COLO829 (cell line): Measurements from ENCODE around the gene OXGR1.
"Not testable (repeated sequence)": the region's sequence is repeated elsewhere in the genome, so short reads cannot be mapped to it uniquely, and the experiment has no call there.

ENCODE experiments used
- DNase-seq: peaks from one replicate; pipeline ENCODE4 v3.0.0; 2012; ENCODE audit warnings: low spot score

The OXGR1 gene

GRCh38 chr13:97005625-97006262, 11.5 kb upstream of the OXGR1 start:
- DNase-seq, result no peak

DNA sequence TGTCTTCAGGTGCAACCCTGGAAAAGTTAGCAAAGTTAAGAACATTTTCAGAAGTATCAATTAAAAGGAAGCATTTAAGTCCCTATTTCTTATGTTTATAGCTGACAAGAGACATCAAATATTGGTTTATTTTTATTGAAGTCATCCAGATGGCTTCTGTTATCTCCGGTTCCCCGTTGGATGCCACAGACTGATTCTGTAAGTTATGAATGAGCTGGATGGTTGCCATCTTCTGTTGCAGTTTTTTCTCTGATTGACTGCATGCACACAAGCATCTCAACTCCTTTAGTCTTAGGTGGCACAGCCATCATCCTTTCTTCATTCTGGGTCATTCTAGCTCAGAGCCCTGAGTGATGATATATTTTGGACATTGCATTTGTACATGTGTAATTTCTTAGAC, 10.6 kb upstream of the OXGR1 start:
- DNase-seq, result no peak

GRCh38 chr13:97004096-97004876, 10.0 kb upstream of the OXGR1 start:
- peak; percentile 78 for DNase-seq

GRCh38 chr13:97003071-97003470, 8.8 kb upstream of the OXGR1 start:
- DNase-seq, result no peak

DNA sequence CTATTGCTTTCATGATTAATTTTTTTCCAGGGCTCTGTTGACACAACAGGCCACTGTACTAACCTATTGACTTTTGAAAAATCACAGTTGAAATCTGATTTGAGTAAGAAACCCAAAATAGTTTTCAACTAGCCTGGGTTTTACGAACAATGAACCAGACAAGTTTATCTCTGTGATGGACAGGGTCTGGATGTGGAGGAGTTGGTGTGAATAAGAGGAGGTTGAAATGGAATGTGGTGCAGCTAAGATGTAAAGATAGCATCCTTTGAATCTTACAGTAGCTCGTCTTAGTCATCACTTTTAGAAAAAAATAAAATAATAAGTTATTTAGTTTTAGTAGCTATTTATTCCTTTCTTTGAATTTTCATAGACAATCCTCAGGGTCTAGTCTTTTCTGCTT, 8.3 kb upstream of the OXGR1 start:
- DNase-seq, result no peak

GRCh38 chr13:97001636-97002035, 7.4 kb upstream of the OXGR1 start:
- no peak for DNase-seq

DNA sequence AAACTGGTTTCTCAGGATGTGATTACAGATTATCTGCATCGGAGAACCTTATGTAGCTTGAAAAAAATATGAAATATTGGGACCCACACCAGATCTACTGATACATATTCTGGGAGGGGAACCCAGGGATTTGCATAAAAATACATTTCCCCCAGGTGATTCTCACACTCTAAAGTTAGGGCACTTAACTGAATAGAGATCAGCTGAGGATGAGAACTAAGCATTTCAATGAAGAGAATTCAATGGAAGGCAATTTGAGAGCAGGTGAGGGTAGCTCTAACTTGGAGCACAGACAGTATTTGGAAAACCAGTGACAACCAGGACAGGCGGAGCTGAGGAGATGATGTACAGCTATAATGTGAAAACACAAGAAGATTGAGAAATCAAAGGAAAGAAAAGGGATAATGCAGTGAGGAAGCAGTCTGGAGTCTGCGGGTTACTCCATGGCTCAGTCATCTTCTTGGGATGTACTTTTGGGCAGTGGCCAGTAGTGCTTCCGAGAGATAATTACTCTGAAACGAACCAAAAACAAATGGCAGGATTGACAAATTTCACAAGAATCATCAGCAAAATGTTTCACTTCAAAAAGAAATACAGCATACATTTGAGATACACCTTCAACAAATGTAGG, 6.1 kb upstream of the OXGR1 start:
- no peak for DNase-seq

GRCh38 chr13:96999091-96999490, 4.8 kb upstream of the OXGR1 start:
- DNase-seq, result no peak

DNA sequence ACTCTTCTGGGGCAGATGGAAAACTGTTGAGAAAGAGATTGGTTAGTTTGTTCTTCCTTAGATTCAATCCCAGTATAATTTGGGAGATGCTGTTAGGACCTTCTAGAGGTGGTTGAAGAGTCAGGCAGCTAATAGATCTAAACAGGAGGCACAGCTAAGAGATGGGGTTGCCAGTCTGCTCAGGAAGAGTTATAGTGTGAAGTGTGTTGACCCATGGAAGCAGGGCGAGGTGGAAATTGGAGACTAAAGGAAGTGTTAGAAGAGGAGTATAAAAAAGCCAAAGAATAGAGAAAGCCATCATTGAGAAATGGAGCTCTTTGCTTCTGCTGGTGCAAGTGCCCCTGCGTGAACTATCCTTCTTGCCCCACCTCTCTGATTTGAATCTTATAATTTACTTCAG, 3.8 kb upstream of the OXGR1 start:
- DNase-seq, result no peak

DNA sequence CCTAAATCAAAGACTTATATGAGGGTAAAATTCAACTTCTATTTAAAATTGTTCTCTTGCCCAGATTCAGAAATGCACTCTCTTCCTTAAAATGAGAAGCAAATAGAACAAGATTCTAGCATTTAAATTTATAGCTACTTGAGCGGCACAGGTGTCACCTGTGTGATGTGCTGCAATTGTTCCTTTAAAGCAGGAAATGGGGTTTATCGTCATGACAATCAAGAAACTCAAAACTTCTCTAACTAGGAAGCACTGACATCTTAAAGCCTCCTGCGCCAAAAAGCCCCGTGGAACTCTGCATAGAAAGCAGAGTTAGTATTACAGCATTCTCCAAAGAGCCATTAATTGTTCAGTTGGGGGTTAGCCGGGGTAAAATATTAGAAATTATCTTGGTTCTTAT, 2.6 kb upstream of the OXGR1 start:
- DNase-seq, result no peak

DNA sequence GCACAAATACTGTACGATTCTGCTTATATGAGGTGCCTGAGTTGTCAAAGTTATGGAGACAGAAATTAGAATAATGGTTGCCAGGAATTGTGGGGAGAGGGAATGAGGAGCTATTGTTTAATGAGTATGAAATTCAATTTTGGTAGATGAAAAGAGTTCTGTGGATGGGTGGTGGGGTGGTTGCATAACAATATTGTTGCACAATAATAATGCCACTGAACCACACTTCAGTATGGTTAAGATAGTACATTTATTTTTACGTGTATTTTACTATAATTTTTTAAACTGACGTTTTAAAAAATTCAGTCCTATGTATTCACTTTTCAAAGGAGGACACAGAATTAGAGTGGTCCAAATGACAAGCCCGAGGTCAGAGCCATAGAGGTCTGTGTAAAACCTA, 1.8 kb upstream of the OXGR1 start:
- no peak for DNase-seq

- DNase-seq, result no peak
These were observed 575 bp upstream of the OXGR1 start for GRCh38 chr13:96994858-96995243.

DNA sequence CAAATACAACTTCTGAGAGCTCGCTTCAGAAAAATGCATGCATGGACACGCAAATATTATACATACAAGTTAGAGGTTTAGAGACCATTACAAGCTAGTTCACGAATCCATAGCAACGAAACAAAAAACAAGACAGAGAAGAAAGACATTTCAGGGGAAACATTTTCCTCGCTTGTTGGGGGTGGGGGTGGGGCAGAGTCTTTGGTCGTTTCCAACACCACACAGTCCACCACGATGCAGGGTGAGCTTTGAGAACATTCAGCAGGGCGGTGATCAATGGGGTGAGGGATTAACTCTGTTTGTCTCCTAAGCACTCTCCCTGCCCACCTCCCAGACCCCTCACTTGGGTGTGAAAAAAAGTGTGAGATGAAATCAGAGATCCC, 651 bp downstream of the OXGR1 start:
- DNase-seq, result no peak

GRCh38 chr13:96992633-96993032, 1.6 kb downstream of the OXGR1 start:
- DNase-seq, result no peak

GRCh38 chr13:96991072-96991471, 3.2 kb downstream of the OXGR1 start:
- DNase-seq, result peak; percentile 22

- no peak for DNase-seq
These were observed 5.8 kb downstream of the OXGR1 start for GRCh38 chr13:96988441-96988840.

GRCh38 chr13:96984051-96984508, 10.2 kb downstream of the OXGR1 start:
- DNase-seq, result no peak

DNA sequence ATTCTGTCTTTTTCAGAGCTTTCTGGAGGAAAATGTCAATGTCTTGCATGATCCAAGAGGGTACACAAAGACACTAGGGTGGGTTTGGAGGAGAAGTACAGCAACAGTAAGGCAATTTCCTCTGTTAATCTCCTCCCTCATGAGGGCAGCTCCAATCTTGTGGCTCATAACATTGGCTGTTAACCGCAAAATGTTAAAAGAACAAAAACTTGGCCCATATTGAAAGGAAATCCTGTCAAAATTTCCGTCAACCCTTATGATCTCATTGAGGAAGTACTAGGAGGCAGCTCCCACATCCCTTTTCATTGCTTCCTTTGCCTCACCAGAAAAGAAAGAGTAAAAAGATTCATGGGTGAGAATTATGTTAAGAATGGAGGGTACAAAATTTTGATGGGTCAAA, 11.6 kb downstream of the OXGR1 start:
- no peak for DNase-seq

DNA sequence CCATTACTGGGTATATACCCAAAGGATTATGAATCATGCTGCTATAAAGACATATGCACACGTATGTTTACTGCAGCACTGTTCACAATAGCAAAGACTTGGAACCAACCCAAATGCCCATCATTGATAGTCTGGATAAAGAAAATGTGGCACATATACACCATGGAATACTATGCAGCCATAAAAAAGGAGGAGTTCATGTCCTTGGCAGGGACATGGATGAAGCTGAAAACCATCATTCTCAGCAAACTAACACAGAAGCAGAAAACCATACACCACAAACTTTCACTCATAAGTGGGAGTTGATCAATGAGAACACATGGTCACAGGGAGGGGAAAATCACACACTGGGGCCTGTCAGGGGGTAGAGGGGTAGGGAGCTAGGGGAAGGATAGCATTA, 14.4 kb downstream of the OXGR1 start:
- DNase-seq, result not testable (repeated sequence)

GRCh38 chr13:96968027-96968426, 26.2 kb downstream of the OXGR1 start:
- DNase-seq, result no peak

DNA sequence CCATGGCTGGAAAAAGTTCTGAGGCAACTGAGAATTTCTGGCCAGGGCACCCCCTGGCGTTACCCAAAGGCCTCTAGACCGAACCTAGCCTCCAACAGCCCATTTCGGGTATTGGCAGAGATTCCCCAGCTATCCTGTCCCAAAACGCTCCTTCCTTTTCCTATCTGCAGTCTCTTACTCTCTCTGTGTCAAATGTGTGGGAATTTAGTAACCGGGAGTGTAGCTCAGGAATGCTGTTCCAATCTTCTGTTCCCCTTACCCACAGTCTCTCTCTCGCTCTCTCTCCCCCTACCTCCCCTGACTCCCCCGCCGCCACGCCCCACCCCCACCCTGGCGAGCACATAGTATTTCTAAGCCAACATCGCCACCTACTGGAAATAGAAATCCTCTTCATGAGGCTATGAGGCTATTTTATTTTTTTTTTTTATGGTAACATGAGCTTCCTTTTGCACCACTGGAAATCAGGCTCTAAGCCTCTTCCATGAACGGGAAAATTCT, 27.0 kb downstream of the OXGR1 start:
- DNase-seq, result peak; percentile 41

DNA sequence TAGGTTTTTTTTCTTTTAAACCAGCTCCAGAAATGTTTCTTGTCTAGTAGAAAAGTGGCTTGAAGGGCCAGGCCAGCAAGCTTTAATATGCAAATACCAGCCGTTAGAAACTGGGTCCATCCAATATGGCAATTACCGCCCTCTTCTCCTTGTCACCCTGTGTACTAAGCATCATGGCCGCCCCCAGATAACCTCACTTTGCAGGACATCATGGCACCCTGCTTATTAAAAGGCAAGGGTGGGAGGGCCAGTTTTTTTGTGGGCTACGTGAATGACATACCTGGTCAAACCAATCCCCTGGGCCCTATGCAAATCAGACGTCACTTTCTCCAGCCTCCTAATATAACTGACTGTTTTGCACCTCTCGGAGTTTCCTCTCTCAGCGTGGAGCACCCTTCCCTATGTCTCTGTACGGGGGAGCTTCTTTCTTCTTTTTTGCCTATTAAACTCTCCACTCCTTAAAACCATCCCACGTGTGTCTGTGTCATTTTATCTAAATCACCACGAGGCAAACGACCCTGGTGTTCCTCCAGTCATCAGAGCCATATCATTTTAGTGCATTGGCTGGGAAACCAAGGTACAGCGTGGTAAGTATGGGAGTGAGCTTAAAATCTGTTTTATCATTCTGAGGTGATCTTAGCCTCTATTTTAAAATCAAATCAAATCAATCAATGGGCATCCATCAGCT, 27.7 kb downstream of the OXGR1 start:
- DNase-seq, result no peak
